HCEC 1CT (cell line): ENCODE results near the gene NRAP.

Source experiments
- DNase-seq: peaks from one replicate; pipeline ENCODE4 v3.0.0-alpha.2; 2017

Gene NRAP

DNA sequence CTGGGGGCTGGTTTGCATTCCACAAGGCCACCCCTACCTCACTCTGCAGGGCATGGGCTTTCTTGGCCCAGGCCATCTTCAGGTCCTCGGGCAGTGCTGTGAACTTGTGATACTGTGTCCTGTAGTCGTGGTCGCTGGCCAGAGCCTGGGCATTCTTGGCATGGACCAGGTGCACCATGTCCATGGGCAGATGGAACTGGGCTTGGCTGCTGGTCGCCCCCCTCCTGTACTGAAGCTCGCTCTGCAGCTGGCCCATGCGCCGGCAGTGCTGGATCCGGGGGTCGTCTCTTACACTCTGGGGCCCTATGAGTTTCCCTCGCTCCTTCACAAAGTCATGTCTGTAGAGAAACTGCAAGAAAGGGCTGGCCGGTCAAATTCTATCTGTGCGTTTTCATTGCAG is 59.3 kb downstream of the NRAP start:
- no peak for DNase-seq

DNA sequence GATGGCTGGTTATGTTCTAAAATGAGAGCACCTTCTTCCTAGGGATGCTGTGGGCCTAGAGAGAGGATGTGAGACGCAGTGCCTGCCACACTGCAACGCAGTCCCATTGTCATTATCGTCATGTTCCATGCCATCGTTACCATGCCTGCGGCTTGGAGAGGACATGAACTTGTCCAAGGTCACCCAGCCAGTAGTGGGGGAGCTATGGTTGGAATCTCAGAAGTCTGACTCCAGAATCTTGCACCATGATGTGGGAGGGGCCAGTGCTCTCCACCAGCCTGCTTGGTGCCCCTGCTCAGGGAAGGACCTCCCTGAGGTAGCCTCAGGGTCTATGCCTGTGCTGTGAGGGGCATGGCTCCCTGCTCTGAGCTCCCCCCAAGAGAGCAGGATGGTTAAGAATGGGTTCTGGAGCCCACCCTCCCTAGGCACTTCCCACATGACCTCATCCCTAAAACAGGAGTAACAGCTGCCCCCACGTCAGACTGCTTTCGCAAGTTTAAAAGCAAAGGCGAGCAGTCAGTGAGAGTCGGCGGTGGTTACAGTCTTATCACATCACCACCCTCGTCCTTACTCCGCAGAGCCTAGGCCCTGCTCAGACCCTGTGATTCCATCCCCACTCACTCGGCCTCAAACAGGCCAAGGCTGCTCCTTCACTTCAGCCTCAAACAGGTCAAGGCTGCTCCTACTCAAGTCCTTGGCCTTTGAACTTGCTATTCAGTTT is 60.6 kb downstream of the NRAP start:
- no peak for DNase-seq

DNA sequence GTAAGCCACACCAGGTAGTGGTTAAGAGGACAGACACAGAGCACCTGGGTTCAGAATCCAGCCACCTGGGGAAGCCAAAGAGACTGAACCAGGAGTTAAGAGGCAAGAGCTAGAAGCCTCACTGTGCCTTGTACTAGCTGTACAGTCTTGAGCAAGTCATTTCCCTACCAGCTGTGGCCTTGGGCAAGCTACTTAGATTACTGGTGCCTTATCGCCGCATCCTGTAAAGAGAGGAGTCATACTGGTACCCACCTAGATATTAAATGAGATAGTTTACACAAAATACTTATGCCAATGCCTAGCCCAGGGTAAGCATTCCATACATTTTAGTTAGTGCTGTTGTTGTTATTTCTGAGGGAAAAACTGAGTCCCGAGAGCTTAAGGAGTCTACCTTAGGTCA is 63.3 kb downstream of the NRAP start:
- no peak for DNase-seq

DNA sequence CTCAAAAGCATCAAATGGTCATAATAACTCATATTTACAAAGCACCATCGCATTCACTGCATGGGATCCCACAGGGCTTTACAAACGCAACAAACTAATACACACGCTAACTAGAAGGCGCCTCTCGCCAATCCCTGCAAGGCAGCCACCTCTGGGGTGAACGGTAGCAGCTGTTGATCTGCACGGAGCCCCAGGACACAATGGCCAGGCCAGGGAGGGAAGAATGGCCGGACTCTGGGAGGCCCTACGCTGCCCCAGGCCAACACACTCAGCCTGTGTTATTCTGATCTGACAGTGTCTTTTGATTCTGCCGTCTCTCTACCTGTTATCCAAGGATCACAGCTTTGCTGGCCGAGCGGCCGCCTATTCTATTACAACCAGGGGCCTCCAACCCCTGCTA is 69.2 kb downstream of the NRAP start:
- DNase-seq = no peak

DNA sequence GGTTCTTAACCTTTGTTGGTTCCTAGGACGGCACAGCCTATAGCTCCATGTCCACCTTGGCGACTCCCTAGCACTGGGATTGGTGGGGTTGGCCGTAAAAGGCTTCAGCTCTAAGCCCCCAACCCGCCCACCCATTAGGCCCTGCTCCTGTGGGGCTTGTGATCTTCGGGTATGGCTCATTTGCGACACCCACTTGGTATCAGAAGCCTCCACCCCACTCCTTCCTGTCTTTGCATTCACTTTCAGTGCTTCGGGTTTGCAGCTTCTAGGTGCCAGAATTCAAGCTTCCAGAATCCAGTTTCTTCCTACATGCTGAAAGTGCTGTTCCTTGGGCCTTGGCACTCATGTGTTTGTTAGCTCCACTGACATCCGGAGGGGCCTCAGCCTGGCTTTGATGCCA is 71.5 kb downstream of the NRAP start:
- DNase-seq = no peak

DNA sequence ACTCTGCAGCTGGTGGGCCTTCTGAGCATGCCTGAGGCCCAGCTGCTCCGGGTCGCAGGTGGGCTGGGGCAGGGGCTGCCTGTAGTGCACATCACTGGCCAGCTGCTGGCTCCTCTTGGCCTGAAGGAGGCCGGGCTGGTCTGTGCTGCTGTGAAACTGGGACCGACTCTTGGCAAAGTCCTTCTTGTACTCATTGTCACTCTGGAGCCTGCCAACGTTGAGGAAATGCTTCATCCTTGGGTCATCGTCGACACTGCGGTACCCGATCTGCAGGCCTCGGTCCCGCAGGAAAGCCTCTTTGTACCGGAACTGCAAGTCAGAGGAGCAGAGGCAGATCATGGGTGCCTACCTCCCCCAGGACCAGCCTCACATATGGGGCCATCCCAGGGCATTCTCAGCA is 73.3 kb downstream of the NRAP start:
- DNase-seq = no peak

DNA sequence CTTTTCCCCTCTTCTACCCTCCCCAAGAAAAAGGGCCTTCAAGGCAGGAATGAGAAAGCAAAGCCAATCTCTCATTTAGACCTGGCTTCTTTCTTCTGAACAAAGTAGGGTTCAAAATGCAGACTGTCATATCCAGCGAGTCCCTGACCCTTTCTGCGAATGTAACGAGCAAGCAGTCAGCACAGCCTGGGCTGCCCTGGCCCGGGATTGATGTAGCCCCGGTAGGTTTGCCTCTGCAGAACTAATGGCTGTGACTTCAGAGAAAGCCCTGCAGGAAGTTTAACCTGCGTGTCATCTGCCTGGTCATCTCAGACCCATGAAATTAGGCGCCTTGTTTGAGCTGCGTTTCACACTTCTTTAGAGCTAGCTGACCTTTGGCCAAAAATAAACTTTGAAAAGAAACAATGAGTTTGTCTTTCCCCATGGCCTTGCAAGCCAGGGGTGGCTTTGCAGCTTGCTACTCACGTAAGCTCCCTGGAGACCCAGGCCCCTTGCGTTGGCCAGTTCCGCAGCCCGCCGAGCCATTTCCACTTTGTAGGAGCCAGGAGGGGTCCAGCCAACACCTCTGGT is 74.6 kb downstream of the NRAP start:
- no peak for DNase-seq

DNA sequence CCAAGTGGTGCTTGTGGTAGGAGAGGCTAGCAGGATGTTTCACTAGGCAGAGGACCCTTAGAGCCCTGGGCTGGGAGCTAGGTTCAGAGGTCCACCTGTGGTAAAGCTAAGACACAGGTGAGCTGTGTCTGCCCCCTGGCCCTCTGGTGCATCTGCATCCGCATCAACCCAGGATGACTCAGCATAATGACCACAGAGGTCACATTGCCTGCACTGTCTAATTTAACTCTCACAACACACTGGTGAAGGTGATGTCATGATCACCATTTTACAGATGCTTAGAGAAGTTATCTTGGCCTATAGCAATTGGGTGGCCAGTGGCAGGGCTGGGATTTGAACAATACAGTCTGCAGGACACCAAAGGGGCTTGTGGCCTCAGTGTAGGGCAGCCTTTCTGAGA is 77.9 kb downstream of the NRAP start:
- DNase-seq = no peak

DNA sequence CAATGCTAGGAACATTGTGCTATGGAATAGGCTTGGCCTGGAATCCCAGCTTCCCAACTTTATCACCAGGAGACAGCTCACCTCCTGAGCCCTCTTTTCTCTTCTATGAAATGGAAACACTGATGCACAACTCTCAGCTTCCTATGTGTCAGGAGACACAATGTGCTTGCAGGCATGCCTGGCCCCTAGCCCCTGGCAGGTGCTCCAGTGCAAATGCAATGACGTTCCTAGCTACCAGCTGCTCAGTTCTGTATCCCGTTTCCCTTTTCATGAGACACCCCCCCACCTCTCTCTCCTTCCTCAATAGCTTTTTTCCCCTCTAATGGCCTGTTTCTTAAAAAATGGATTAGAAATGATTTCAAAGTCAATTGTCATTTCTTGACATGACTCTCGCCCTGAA is 80.3 kb downstream of the NRAP start:
- DNase-seq = no peak

DNA sequence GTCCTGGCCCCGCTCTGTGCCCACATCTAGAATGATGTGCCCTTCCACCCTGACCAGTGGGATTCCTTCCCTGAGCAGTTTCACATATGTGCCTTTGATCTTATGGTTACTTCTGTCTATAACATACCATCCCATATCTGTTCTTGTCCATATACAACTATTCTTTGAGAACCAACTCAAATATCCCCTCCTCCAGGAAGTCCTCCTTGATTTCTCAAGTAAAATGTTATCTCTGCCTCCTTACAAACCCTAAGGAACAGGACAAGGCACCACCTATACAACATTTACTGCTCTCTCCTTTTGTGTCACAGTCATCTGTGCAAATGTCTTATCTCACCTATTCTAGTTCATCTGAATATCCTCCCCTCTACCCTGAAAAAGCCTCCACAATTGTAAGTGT is 82.7 kb downstream of the NRAP start:
- DNase-seq = no peak

DNA sequence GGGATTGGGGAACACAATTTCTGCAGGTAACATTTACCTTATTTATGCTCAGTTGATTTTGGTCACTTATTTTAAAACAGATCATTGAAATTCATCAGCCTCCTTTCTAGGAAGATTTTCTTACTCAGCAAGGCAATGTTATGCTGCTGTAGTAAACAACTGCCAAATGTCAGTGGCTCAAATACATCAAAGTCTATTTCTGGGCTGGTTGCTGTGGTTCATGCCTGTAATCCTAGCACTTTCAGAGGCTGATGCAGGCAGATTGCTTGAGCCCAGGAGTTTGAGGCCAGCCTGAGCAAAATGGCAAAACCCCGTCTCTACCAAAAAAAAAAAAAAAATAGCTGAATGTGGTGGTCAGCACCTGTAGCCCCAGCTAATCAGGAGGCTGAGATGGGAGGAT is 85.1 kb downstream of the NRAP start:
- no peak for DNase-seq

DNA sequence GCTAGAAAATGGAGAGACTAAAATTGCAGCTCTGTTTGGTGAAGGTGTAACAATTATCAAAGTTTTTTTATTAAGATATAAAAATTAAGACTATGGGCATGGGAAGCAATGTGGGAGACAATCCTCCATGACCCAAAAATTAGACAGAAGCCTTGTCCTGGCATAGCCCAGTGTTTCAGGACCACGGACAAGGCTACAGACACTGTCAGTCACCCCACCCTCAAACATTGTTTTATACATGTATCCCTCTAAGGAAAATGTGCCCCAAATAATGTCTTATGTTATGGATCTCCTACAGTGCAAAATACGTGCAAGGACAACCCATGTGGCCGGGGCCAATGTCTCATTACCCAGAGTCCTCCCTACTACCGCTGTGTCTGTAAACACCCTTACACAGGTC is 87.0 kb downstream of the NRAP start:
- DNase-seq = no peak

DNA sequence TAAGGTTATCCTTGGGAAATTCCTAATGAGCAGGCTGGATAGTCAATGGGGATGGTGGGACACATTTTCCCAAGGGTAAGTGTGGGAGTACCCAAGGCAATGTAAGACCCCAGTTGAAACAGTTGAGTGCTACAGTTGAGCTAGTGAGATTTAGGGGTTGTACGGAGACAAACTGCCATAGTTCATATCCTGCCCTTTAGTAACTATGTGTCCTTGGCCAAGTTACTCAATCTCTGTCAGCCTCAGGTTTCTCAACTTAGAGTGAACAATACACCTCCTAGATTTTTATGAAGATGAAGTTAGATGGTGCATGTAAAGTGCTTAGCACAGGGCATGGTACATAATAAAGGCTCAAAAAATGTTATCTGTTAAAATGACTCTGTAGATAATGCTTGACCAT is 90.5 kb downstream of the NRAP start:
- DNase-seq = no peak

DNA sequence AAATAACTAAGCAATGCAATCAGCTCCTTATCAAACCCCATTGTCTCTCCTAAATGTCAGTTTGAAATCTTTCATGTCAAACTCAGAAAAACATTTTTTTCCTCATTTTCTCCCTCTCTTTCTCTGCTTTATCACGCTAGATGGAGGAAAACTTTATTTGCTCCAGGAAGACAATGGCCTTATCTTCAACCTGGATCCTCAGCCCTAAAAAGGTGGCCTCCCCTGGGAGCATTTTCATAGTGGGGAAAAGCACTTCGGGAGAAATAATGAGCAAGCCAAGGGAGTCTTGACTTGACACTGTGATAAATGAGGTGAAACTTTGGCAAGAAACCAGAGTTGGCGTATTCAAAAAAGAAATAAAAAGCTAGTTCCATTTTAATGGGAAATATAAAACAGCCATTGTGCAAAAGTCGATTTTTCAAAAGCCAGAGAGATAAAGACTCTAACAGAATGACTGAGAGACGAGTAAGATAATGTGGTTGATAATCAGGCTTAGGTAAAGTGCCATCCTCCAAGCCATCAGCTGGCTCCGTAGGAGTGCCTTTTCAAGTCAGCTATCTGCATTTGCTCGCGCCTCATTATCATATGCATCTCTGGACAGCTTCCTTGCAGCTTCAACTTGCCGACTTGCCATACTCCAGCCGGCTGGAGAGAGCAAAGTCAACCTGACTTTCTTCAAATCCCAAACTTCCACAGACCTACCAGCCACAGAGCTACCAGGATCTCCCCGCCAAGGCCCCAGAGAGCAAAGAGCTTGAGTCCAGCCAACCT is 91.1 kb downstream of the NRAP start:
- DNase-seq = no peak

DNA sequence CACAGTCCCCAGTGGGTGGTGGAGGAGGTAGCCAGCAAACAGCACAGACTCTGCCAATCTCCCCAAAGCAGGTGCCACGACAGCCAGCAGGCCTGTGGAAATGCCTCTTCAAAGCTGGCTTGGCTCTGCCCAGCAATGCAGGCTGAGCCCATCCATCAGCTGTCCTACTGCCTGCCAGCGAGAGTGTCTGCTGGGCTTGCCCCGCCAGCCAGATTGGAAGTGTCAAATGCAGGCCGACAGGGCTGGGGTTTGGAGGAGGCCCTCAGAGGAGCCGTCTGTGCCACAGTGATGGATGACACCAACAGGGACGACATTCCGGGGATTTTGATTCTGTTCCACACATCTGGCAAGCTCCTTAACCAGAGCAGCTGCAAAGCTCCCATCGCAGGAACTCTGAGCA is 94.3 kb downstream of the NRAP start:
- no peak for DNase-seq

DNA sequence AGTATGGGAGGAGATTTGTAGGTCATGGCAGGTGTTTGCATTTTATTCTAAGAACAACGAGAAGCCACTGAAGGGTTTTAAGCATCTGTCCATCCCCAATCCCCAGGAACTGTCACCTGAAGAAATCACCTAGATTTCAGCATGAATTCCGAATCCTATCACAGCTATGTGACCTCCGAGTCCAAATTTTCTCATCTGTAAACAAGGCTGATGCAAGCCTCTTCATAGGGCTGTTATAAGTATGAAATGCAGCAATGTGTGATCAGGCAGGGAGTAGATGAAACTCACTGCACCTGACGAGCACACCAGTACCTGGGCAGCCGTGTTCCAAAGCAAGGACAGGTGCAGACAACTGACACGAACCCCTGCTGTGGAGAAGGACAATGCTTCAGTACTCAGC is 97.0 kb downstream of the NRAP start:
- no peak for DNase-seq

DNA sequence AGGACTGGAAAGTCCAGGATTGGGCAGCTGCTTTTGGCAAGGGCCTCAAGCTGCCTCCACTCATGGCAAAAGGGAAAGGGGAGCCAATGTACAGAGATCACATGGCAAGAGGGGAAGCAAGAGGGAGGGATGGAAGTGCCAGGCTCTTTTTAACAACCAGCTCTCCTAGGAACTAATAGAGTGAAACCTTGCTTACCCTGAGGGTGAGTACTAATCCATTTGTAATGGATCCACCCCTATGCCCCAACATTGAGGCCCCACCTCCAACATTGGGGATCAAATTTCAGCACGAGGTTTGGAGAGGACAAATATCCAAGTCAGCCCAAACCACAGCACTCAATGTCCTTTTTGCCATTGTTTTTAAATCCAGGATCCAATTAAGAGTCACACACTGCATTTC is 98.5 kb downstream of the NRAP start:
- DNase-seq = no peak

DNA sequence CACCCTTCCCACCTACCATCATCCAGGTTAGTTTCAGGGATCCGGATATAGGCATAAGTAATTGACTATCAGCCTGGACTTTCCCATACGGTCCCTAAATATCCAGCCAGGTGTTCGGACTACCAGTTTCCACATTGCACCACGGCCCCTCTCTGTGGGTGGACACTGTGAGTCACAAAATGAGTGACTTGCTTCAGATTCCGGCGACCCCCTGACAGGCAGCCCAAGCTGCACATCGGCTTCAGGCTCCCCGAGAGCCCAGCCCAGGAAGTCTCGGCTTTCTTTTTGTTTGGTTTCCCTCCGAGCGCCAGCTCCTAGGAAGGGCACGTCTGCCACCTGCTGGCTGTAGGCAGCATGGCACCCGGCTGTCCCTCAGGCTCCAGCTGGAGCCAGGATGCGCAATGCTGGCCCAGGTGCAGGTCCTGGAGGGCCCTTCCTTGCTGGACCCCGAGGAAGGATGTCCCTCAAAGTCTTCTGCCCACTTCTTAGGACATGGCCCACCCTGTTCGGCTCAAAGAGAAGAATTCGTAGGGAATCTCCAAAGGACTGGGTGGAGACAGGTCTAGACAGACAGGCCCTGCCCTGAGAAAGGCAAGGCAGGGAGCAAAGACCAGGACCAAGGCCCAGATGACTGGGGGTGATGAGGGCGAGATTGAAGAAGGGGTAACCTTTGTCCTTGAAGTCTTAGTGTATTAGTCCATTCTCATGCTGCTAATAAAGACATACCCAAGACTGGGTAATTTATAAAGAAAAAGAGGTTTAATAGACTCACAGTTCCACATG is 100.3 kb downstream of the NRAP start:
- DNase-seq = peak; percentile 61

DNA sequence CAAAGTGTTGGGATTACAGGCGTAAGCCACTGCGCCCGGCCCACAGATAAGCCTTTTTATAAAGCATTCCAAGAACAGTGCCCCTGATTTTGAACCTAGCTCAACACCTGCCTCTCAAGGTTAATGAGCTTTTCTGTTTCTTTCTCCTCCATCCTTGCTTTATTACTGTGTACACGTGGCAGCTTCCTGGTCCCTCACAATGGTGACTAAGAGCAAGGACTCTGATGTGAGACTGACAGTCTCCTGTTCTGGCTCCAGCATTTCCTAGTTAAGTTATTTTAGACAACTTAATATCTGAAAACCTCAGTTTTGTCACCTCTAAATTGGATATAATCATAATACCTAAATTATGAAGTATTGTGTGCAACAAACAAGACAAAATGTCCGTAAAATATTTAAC is 101.1 kb downstream of the NRAP start:
- DNase-seq = no peak

DNA sequence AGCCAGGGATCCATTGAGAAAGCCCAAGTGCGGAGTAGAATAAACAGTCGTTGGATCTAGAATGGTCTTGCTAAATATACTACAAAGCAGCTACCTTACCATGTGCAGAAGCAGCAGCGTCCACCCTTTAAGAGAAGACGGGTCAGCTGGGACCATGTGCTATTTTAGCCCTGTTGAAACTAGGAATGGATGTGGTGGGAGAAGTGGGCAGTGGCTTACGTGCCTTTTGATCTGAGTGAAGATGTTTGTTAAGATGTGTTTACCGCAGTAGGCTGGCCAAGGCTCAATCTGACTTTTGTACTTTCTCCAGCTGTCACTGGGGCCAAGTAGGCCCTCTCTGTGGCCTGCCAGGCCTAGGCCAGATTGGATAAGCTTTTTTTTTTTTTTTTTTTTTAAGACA is 101.8 kb downstream of the NRAP start:
- no peak for DNase-seq

DNA sequence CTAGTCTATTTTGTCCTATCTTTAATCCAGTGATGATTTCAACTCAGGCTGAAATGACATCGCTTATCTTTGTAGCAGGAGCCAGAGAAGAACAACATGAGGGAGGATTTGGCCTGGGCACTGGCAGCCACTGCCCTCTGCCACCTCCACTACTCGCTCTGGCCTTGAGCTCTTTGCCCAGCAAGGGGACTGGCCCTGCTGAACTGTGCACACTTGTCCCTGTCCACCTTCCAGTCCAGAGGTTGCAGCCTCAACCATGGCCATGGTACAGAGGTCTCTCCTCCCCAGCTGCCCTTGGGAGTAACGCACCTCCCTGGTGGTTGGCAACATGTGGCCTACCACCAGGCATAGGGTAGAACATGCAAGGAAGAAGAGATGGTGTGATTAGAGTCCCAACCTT is 102.6 kb downstream of the NRAP start:
- no peak for DNase-seq

DNA sequence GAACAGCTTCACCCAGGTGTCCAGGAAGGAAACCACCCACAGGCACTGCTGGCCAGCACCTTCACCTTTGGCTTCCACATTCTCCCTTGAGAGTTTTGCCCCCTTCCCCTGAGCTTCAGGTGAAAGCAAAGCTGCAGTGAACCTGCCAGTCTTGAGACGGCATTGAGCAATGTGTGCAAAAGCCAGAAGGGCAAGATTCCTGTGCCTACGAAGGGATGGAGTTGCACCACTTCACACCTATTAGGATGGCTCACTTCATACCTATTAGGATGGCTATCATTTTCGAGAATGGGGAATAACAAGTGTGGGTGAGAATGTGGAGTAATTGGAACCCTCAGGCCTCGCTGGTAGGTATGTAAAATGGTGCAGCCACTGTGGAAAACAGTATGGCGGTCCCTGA is 103.8 kb downstream of the NRAP start:
- no peak for DNase-seq

DNA sequence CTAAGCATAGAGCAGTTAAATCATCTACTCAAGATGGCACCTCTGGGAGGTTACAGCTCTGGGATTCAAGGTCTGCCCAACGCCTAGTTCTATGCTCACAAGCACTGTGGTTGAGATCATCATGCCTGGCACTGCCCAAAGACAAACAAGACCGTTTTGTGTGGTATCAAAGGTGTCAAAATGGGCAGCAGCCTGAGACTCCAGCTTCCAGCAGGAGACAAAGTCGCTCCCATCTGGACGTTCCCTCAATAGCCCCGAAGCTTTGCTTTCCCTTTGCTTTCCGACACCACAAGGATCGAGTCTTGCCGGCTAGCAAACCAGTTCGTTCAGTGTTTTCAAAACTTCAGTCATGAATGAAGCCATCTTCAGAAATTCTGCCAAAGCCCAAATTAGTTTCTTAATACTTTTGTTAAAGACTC is 105.9 kb downstream of the NRAP start:
- no peak for DNase-seq

DNA sequence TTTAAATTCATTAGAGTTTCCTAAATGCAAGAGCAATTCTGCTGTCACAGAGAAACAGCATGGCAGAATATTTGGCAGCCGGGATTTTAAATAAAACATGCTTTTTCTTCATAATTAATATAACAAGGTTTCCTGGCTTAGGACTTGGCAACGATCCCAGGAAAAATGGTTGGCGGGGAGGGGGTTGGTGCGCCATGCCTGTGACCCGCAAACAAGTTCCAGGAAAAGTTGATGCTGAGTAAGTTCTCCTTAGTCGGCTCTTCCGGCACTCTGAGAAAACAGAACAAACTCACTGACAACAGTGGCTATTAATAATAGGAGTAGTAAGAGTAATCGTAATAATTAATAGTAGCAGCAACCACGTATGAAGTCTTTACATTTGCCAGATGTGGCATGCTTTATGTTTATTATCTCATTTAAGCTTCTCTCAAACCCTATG is 106.4 kb downstream of the NRAP start:
- no peak for DNase-seq
